H9 (cell line): Measurements from ENCODE around the gene CELF5. TPM values are rescaled to one million over a fixed set of nuclear protein-coding genes. Genes with fewer than 3 reads are reported as not detected.

Source experiments
- DNase-seq: peaks from one replicate; pipeline ENCODE4 v3.0.0-alpha.2; 2017
- H2AFZ ChIP-seq: one replicate; pipeline ENCODE4 v1.6.1; 2013; ENCODE audit warnings: mild to moderate bottlenecking, low read length, control low read depth, moderate library complexity
- H2AK5ac ChIP-seq: 2 replicates; pipeline ENCODE4 v1.6.1; 2013; ENCODE audit warnings: low read length, control low read depth, mixed read lengths; ENCODE audit not compliant: insufficient read length
- H2BK120ac ChIP-seq: one replicate; pipeline ENCODE4 v1.6.1; 2013; ENCODE audit warnings: low read depth, mild to moderate bottlenecking, low read length, control low read depth, inconsistent platforms; ENCODE audit not compliant: poor library complexity, severe bottlenecking
- H2BK12ac ChIP-seq: 2 replicates; pipeline ENCODE4 v1.6.1; 2013; ENCODE audit warnings: low read length, control low read depth, mixed read lengths, low read depth; ENCODE audit not compliant: insufficient read length
- H2BK15ac ChIP-seq: 2 replicates; pipeline ENCODE4 v1.6.1; 2013; ENCODE audit warnings: low read depth, low read length, control low read depth
- H2BK20ac ChIP-seq: one replicate; pipeline ENCODE4 v1.6.1; 2013; ENCODE audit warnings: low read depth, mild to moderate bottlenecking, low read length, control low read depth, inconsistent platforms; ENCODE audit not compliant: poor library complexity, severe bottlenecking
- H2BK5ac ChIP-seq: 2 replicates; pipeline ENCODE4 v1.6.1; 2013; ENCODE audit warnings: low read length, control low read depth, mixed read lengths; ENCODE audit not compliant: insufficient read length
- H3K14ac ChIP-seq: 2 replicates; pipeline ENCODE4 v1.6.1; 2013; ENCODE audit warnings: low read length, control low read depth; ENCODE audit not compliant: insufficient read depth
- H3K18ac ChIP-seq: 2 replicates; pipeline ENCODE4 v1.6.1; 2013; ENCODE audit warnings: low read depth, mild to moderate bottlenecking, mixed read lengths, low read length, control low read depth; ENCODE audit not compliant: insufficient read length
- H3K23ac ChIP-seq: 2 replicates; pipeline ENCODE4 v1.6.1; 2013; ENCODE audit warnings: low read length, control low read depth, mixed read lengths, low read depth; ENCODE audit not compliant: insufficient read length
- H3K23me2 ChIP-seq: 2 replicates; pipeline ENCODE4 v1.6.1; 2013; ENCODE audit warnings: low read depth, mild to moderate bottlenecking, mixed read lengths, low read length, control low read depth; ENCODE audit not compliant: insufficient read length, poor library complexity, severe bottlenecking
- H3K27ac ChIP-seq: 2 replicates; pipeline ENCODE4 v1.5.1; 2013; ENCODE audit warnings: low read length, control low read depth, mixed read lengths, low read depth; ENCODE audit not compliant: insufficient read length
- H3K27me3 ChIP-seq: 2 replicates; pipeline ENCODE4 v1.6.1; 2013; ENCODE audit warnings: low read length, control low read depth, inconsistent platforms; ENCODE audit not compliant: insufficient read depth
- H3K4ac ChIP-seq: 2 replicates; pipeline ENCODE4 v1.6.1; 2013; ENCODE audit warnings: low read depth, mild to moderate bottlenecking, control low read depth, inconsistent platforms, low read length, moderate library complexity
- H3K4me1 ChIP-seq: 2 replicates; pipeline ENCODE4 v1.6.1; 2013; ENCODE audit warnings: low read length, control low read depth, inconsistent platforms; ENCODE audit not compliant: insufficient read depth
- H3K4me2 ChIP-seq: 2 replicates; pipeline ENCODE4 v1.6.1; 2013; ENCODE audit warnings: low read length, control low read depth, mixed read lengths; ENCODE audit not compliant: insufficient read length, insufficient read depth
- H3K56ac ChIP-seq: 2 replicates; pipeline ENCODE4 v1.6.1; 2013; ENCODE audit warnings: low read depth, mild to moderate bottlenecking, mixed read lengths, low read length, control low read depth; ENCODE audit not compliant: insufficient read length
- H3K79me1 ChIP-seq: 2 replicates; pipeline ENCODE4 v1.6.1; 2013; ENCODE audit warnings: low read depth, mild to moderate bottlenecking, moderate library complexity, low read length, control low read depth, inconsistent platforms; ENCODE audit not compliant: insufficient read depth, poor library complexity, severe bottlenecking
- H3K79me2 ChIP-seq: 2 replicates; pipeline ENCODE4 v1.6.1; 2013; ENCODE audit warnings: low read length, control low read depth, inconsistent platforms; ENCODE audit not compliant: insufficient read depth
- H3K9ac ChIP-seq: 2 replicates; pipeline ENCODE4 v1.6.1; 2013; ENCODE audit warnings: low read length, control low read depth, mixed read lengths; ENCODE audit not compliant: insufficient read length; ENCODE audit errors: extremely low read depth
- H3K9me3 ChIP-seq: one replicate; pipeline ENCODE4 v1.6.1; 2013; ENCODE audit warnings: low read depth, low read length, inconsistent platforms; ENCODE audit not compliant: control insufficient read depth
- H3T11ph ChIP-seq: one replicate; pipeline ENCODE4 v1.6.1; 2013; ENCODE audit warnings: mild to moderate bottlenecking, low read length, control low read depth, inconsistent platforms
- H4K20me1 ChIP-seq: one replicate; pipeline ENCODE4 v1.6.1; 2013; ENCODE audit not compliant: control insufficient read depth, insufficient read length, insufficient read depth
- H4K5ac ChIP-seq: 2 replicates; pipeline ENCODE4 v1.6.1; 2013; ENCODE audit warnings: low read depth, mild to moderate bottlenecking, mixed read lengths, low read length, control low read depth; ENCODE audit not compliant: insufficient read length
- H4K8ac ChIP-seq: replicated peaks from 2 replicates; pipeline ENCODE4 v1.6.1; 2013; ENCODE audit warnings: low read length, control low read depth, mixed read lengths, low read depth; ENCODE audit not compliant: insufficient read length
- H4K91ac ChIP-seq: 2 replicates; pipeline ENCODE4 v1.6.1; 2013; ENCODE audit warnings: low read depth, mild to moderate bottlenecking, moderate library complexity, mixed read lengths, low read length, control low read depth; ENCODE audit not compliant: insufficient read length
- H3K27ac Mint-ChIP-seq, 3 experiments: 2 replicates in 2 of 3; 3 replicates in 1 of 3; pipeline ENCODE4 v1.8.0; 2020 to 2021; ENCODE audit warnings: mixed read lengths in 3 of 3, mild to moderate bottlenecking in 1 of 3, moderate library complexity in 1 of 3
- H3K27me3 Mint-ChIP-seq: 2 replicates; pipeline ENCODE4 v1.8.0; 2021; ENCODE audit warnings: low read depth, mild to moderate bottlenecking, moderate library complexity, mixed read lengths
- H3K36me3 Mint-ChIP-seq, 3 experiments: 2 replicates in 2 of 3; 3 replicates in 1 of 3; pipeline ENCODE4 v1.8.0; 2020 to 2021; ENCODE audit warnings: low read depth in 3 of 3, mixed read lengths in 3 of 3; ENCODE audit not compliant: insufficient read depth in 1 of 3
- H3K4me1 Mint-ChIP-seq, 2 experiments: 2 replicates each; pipeline ENCODE4 v1.8.0; 2020; ENCODE audit warnings: mixed read lengths in 2 of 2
- H3K4me3 Mint-ChIP-seq, 2 experiments: 2 replicates in 1 of 2; 3 replicates in 1 of 2; pipeline ENCODE4 v1.8.0; 2020 to 2021; ENCODE audit warnings: mild to moderate bottlenecking in 2 of 2, mixed read lengths in 2 of 2, moderate library complexity in 1 of 2
- H3K9me3 Mint-ChIP-seq, 2 experiments: 2 replicates in 1 of 2; 3 replicates in 1 of 2; pipeline ENCODE4 v1.8.0; 2020; ENCODE audit warnings: mild to moderate bottlenecking in 2 of 2, mixed read lengths in 2 of 2, moderate library complexity in 1 of 2
- CTCF ChIP-seq: fragments of 200-600 bp; sonication (generic); conservative IDR thresholded peaks from 3 replicates; pipeline ENCODE4 v1.8.0; 2021; ENCODE audit warnings: antibody characterized with exemption, mild to moderate bottlenecking
- WGBS: extraction: QIAGEN DNeasy Blood & Tissue Kit; methylation state at CpG from one replicate; pipeline ENCODE4 v1.1.7; 2013; ENCODE audit warnings: missing lambda C conversion rate, low lambda C conversion rate, mixed read lengths; ENCODE audit not compliant: insufficient read length; ENCODE audit errors: extremely low coverage; 5-methylcytosine and 5-hydroxymethylcytosine counted together
- total RNA-seq: library from RNA; stranded (reverse); gene quantifications from 2 replicates; pipeline ENCODE4 v1.2.1, GENCODE V29; 2021

CELF5 gene
- total RNA-seq, 1 experiment from 2014 or later = 4.8 TPM

DNA sequence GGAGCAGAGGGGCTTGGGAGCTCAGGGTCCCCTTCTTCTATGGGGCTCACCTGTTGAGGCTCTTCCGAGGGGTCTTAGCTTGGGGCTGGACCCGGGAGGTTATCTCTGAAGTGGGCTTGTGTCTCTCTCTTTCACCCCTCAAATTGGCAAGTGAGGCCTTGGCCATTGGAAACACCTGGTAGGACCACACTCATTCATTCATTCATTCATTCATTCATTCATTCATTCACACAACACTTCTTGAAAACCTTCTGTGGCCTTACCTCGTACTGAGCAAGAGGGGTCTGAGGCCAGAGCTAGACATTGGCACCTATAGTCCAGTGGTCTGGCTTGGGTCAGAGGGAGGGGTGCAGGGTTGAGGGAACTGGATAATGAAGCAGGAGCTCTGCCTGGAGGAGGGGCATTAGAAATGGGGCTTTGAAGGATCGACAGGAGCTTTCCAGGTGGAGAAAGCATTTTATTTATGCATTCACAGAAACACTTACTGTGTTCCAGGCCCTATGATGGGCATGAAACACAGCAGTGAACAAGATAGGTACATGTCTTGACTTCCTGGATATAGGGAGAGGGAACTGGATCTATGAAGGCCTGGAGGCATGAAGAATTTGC lies 5.5 kb downstream of the CELF5 start:
- no peak overlapping the region for H2BK5ac ChIP-seq
- H4K8ac ChIP-seq = no peak overlapping the region
- no peak for DNase-seq
- H3K9me3 ChIP-seq = no peaks in the 10 kb centered on the region
- no peak overlapping the region for H2AK5ac ChIP-seq
- no peak overlapping the region for H3K14ac ChIP-seq
- H3K18ac ChIP-seq = no peak overlapping the region
- no peak overlapping the region for H3K27ac ChIP-seq
- H2BK20ac ChIP-seq = no peak overlapping the region
- H3K27me3 ChIP-seq = no peaks in the 10 kb centered on the region
- Mint-ChIP-seq H3K4me1 (peaks cover 11 to 40% of the 10 kb centered on the region in 2 experiments), H3K27ac (no peak overlapping the region), H3K36me3 (peaks cover 0 to 3% (median 0%) of the 10 kb centered on the region in 3 experiments; a peak in 4 of 7 replicates), H3K4me3 (no peak overlapping the region), H3K9me3 (no peaks in the 10 kb centered on the region), H3K27me3 (peaks cover 33% of the 10 kb centered on the region)
- no peak overlapping the region for H3K4me2 ChIP-seq
- no peaks in the 10 kb centered on the region for H4K20me1 ChIP-seq
- no peak overlapping the region for H3K56ac ChIP-seq
- no peak overlapping the region for H2BK120ac ChIP-seq
- no peaks in the 10 kb centered on the region for H3K79me2 ChIP-seq
- no peak overlapping the region for H2AFZ ChIP-seq
- no peaks in the 10 kb centered on the region for H3K79me1 ChIP-seq
- H4K91ac ChIP-seq = no peak overlapping the region
- H3K23ac ChIP-seq = no peak overlapping the region
- H2BK12ac ChIP-seq = no peak overlapping the region
- H3K4me1 ChIP-seq = no peaks in the 10 kb centered on the region
- H3K4ac ChIP-seq = no peak overlapping the region
- H3T11ph ChIP-seq = no peak overlapping the region
- H3K23me2 ChIP-seq = peaks cover 3% of the 10 kb centered on the region
- no peak overlapping the region for H3K9ac ChIP-seq
- WGBS = no CpG with 5 or more reads among the region's 4 CpGs
- H4K5ac ChIP-seq = no peak overlapping the region
- no peak overlapping the region for H2BK15ac ChIP-seq
- no peak for TF ChIP-seq CTCF
